PFSK-1 (cell line): Measurements from ENCODE around the gene RPS19BP1.

Experiments
- FOXP2 ChIP-seq: optimal IDR thresholded peaks from 2 replicates; pipeline ENCODE3; 2011; ENCODE audit warnings: borderline replicate concordance, control low read depth, inconsistent platforms; ENCODE audit not compliant: insufficient read depth; ENCODE audit errors: extremely low read length, extremely low read depth
- POLR2AphosphoS5 ChIP-seq: IDR thresholded peaks from 2 replicates; pipeline ENCODE4 v1.6.1; 2012; ENCODE audit warnings: low read depth, mild to moderate bottlenecking, control low read depth, low read length, moderate library complexity
- SIN3A ChIP-seq: IDR thresholded peaks from 2 replicates; pipeline ENCODE4 v1.6.1; 2012; ENCODE audit warnings: mild to moderate bottlenecking, low read length, moderate library complexity, borderline replicate concordance; ENCODE audit not compliant: insufficient read depth
- TAF1 ChIP-seq: IDR thresholded peaks from 2 replicates; pipeline ENCODE4 v1.6.1; 2012; ENCODE audit warnings: low read length, control low read depth, borderline replicate concordance; ENCODE audit not compliant: insufficient read depth
- TF ChIP-seq, protein P1 (sequence below), 2 experiments: IDR thresholded peaks; 2 replicates each; pipeline versions ENCODE4 v1.6.1 to v1.8.0; 2011 to 2012; ENCODE audit warnings: low read depth in 2 of 2, low read length in 2 of 2, control low read depth in 1 of 2, inconsistent platforms in 1 of 2, mild to moderate bottlenecking in 1 of 2, moderate library complexity in 1 of 2; ENCODE audit not compliant: insufficient read depth in 1 of 2

The RPS19BP1 gene

DNA sequence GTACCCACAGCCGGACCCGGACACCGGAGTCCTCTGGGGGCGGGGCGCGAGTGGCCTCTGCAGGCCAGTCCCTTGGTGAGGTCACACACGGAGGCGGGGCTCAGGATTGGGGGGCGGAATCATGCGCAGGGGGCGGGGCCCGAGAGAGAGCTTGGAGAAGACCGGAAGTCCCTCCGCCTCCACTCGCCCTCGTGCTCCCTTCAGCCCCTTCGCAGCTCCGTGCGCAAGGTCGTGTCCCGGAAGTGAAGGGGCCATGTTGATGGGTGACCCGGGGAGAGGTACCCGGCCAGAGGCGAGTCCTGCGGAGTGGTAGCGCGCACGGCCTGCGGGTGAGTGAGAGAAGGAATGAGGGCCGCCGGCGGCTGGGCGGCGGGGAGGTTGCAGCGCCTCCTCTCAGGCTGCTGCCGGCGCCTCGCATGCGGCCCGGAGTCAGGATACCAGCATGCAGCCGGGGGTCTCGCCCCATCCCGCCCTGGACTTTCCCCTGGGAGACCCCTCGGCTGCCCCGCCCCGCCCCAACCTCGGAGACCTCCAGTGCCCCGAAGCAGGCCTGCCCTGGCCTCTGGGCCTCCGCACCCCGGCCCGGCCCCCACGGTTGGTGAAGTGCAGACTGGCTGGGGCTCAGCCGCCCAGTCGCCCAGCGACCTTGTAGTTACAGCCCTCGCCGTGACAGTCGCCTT, 30.3 kb downstream of the RPS19BP1 start, which contains the start of gene MIEF1:
MIEF1 (plus strand) TSS at position 182 of the 680 bp plus-strand sequence. CDS start 9,005 bp downstream, outside the sequence.
- 0 out of 2 replicates have a peak, but pooled peaks have one; percentile 39 for TF ChIP-seq SIN3A
- peak; percentile 70 for TF ChIP-seq FOXP2
- TF ChIP-seq, protein P1, sequence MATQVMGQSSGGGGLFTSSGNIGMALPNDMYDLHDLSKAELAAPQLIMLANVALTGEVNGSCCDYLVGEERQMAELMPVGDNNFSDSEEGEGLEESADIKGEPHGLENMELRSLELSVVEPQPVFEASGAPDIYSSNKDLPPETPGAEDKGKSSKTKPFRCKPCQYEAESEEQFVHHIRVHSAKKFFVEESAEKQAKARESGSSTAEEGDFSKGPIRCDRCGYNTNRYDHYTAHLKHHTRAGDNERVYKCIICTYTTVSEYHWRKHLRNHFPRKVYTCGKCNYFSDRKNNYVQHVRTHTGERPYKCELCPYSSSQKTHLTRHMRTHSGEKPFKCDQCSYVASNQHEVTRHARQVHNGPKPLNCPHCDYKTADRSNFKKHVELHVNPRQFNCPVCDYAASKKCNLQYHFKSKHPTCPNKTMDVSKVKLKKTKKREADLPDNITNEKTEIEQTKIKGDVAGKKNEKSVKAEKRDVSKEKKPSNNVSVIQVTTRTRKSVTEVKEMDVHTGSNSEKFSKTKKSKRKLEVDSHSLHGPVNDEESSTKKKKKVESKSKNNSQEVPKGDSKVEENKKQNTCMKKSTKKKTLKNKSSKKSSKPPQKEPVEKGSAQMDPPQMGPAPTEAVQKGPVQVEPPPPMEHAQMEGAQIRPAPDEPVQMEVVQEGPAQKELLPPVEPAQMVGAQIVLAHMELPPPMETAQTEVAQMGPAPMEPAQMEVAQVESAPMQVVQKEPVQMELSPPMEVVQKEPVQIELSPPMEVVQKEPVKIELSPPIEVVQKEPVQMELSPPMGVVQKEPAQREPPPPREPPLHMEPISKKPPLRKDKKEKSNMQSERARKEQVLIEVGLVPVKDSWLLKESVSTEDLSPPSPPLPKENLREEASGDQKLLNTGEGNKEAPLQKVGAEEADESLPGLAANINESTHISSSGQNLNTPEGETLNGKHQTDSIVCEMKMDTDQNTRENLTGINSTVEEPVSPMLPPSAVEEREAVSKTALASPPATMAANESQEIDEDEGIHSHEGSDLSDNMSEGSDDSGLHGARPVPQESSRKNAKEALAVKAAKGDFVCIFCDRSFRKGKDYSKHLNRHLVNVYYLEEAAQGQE (IDR thresholded peaks at IDR 0.05; ENCODE audit: insufficient read depth in 1 of 2, low read depth in 2 of 2, low read length in 2 of 2) = no peak
- TF ChIP-seq TAF1 = peak; percentile 66; the same call in 1 of the 2 replicates
- peak; percentile 76 for TF ChIP-seq POLR2AphosphoS5

DNA sequence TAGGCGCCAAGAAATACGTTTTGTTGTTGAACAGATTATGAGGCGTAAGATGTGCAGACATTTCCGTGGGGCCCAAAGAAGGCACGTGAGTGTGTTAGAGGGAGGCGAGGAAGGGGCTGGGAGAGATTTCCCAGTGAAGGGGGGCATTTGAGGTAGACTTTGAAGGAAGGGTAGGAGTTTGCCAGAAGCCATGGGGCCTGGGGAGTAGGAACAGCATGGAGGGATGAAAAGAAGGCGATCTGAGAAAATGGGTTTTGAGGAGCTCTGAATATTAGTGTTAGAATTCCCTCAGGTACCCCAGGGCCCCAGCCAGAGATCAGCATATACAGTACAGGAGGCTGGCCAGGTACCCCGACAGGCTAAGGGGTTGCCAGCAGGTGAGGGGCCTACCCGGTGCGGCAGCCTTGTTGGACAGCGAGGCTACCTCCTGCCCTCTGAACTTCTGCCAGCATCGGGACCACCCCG, 30.9 kb downstream of the RPS19BP1 start:
- no peak for TF ChIP-seq TAF1
- TF ChIP-seq FOXP2 = no peak
- no peak for TF ChIP-seq SIN3A
- TF ChIP-seq, protein P1 (IDR thresholded peaks at IDR 0.05; ENCODE audit: insufficient read depth in 1 of 2, low read depth in 2 of 2, low read length in 2 of 2) = no peak
- TF ChIP-seq POLR2AphosphoS5 = no peak

DNA sequence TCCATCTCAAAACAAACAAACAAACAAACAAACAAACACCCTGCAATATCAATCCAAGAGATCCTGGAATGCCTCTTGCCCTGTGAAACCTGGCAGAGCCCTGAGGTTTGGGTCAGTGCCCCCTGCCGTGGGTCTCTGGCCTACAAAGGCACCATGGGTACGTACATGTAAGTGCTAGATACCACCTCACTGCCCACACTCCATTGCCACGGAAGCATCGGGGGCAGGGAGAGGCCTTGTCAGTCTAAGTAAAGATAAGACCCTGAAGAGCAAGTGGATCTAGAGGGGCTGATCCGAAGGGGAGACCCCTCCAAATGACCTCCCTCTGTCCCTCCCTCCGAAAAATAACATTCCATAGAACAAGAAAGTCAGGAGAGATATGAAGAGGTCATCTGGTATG, 32.4 kb downstream of the RPS19BP1 start:
- TF ChIP-seq TAF1 (no peak), POLR2AphosphoS5 (no peak), SIN3A (no peak), FOXP2 (no peak)
- TF ChIP-seq, protein P1 (IDR thresholded peaks at IDR 0.05; ENCODE audit: insufficient read depth in 1 of 2, low read depth in 2 of 2, low read length in 2 of 2) = no peak

DNA sequence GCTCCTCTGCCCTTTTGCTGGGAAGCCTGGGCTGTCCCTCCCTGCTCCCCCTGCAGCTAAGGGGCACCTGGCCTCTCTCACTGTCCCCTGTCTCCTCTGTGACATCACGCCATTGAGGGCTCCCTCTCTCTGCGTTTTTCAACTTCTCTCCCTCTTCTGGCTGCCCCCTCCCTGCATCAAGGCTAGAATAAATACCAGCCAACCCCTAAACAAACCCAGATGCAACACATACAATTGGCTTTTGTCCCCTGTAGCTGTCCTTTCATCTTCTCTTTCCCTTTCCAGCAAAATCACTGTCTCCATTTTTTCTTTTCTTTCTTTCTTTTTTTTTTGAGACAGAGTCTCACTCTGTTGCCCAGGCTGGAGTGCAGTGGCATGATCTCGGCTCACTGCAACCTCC, 33.7 kb downstream of the RPS19BP1 start:
- TF ChIP-seq POLR2AphosphoS5 = no peak
- TF ChIP-seq, protein P1 (IDR thresholded peaks at IDR 0.05; ENCODE audit: insufficient read depth in 1 of 2, low read depth in 2 of 2, low read length in 2 of 2) = no peak
- no peak for TF ChIP-seq FOXP2
- TF ChIP-seq TAF1 = no peak
- TF ChIP-seq SIN3A = no peak

DNA sequence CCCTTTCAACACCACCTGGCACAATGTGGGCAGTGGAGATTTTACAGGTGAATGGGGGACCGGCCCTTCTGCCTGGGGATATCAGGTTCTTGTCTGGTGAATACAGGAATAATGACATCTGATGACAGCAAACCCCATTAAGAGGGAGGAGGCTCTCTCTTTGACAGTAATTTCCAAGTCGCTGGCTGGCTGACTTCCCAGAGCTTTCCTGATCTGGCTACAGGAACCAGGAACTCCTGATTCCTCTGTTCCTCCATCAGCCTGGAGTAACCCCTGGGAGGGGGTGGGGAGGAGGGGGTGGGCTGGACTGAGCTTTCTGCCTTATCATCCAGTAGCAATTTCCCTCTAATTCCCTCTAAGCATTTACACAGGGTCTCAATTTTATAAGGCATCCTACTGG, 34.2 kb downstream of the RPS19BP1 start:
- no peak for TF ChIP-seq TAF1
- TF ChIP-seq SIN3A = no peak
- TF ChIP-seq, protein P1 (IDR thresholded peaks at IDR 0.05; ENCODE audit: insufficient read depth in 1 of 2, low read depth in 2 of 2, low read length in 2 of 2) = no peak
- no peak for TF ChIP-seq POLR2AphosphoS5
- TF ChIP-seq FOXP2 = no peak
